GM19452 (cell line): ENCODE measurements around the gene EXOC4.
A peak's percentile ranks its signal among the peaks of the same experiment; 100 is the strongest.
"Not testable (repeated sequence)": the region's sequence is repeated elsewhere in the genome, so short reads cannot be mapped to it uniquely, and the experiment has no call there.

ENCODE experiments used
- ATAC-seq: cut with Tn5 transposase; IDR thresholded peaks from one replicate; pipeline ENCODE4 v1.9.1; 2021; ENCODE audit not compliant: unreplicated experiment

The EXOC4 gene

DNA sequence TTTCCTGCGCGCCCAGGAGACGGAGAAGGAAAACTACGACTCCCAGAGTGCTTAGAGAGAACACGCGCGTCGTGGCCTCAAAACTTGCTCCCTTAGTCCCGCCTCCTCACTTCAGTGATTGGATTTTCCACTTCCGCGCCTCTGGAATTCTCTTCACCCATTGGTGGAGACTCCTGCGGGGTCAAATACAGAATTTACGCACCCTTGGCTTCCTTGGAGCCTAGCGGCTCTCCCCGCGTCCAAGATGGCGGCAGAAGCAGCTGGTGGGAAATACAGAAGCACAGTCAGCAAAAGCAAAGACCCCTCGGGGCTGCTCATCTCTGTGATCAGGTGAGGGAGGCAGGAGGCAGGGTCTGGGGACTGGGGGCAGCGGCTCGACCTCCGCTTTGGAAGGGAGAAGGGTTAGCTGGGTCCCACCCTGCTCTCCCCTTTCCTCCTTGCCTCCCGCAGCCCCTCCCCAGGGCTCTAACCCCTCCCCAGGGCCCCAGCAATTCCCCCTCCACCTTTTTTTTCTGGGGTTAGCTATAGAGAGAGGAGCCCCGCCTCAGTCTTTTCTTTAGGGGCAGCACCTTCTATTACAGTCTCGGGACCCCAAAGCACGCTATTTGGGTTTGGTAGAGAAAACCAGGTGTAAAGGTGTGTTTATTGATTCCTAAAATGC, at the start of gene EXOC4:
Gene EXOC4 (plus strand): TSS at position 221 of the 661 bp plus-strand sequence.
- peak; percentile 97 for ATAC-seq

GRCh38 chr7:133203490-133203889, 49.4 kb upstream of the EXOC4 start:
- ATAC-seq = no peak

DNA sequence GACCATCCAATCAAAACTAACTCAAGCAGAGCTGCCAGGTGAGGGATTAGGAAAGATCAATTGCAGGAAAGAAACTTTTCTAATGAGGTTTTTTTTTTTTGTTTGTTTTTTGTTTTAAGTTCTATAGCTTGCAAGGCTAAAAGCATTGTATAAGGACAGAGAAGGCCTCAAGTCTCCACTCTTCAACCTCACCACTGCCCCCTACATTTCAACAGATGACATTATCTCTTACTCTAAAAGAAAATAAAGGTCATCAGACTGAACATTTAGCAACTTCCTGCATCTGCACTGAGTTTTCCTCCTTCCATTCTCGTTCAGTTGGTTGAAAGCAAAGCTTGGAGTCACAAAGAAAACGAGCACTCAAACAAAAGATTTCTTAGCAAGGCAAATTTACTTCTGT, 45.2 kb upstream of the EXOC4 start:
- no peak for ATAC-seq

GRCh38 chr7:133210817-133211216, 42.1 kb upstream of the EXOC4 start:
- ATAC-seq = not testable (repeated sequence)

DNA sequence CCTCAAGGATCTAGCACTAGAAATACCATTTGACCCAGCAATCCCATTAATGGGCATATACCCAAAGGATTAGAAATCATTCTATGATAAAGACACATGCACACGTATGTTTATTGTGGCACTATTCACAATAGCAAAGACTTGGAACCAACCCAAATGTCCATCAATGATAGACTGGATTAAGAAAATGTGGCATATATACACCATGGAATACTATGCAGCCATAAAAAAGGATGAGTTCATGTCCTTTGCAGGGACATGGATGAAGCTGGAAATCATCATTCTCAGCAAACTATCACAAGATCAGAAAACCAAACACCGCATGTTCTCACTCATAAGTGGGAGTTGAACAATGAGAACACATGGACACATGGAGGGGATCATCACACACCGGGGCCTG, 39.1 kb upstream of the EXOC4 start:
- not testable (repeated sequence) for ATAC-seq

DNA sequence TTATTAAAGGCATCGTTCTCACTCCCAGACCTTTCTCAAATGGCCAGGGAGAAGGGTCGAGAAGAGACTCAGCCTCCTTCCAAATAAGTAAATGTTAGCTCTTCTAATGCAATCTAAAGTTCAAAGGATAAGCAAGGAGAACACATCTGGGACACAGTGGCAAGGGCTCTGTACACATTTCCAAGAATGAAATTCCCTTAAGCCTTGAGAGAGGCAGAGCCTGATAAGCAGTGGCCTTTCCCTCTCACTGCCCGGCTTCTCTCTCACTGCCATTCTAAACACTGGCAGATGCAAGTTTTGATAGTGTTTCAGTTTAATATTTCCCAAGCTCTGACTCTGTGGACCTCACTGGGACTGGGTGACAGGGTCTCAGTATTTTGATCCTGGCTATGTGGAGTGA, 35.1 kb upstream of the EXOC4 start:
- ATAC-seq = no peak

- no peak for ATAC-seq
Measured at GRCh38 chr7:133230591-133231194, 22.2 kb upstream of the EXOC4 start.

DNA sequence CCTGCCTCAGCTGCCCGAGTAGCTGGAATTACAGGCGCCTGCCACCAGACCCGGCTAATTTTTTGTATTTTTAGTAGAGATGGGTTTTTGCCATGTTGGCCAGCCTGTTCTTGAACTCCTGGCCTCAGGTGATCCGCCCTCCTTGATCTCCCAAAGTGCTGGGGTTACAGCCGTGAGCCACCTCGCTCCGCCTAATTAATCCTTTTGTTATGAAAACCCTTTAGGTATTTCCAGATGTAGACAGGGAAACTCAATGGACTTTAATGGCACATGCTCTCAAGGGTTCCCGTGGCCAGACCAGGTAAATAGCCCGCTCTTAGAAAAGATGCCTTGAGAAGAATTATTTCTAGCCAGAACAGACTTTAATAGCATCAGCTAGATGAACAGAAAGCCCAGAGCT, 19.7 kb upstream of the EXOC4 start:
- no peak for ATAC-seq

DNA sequence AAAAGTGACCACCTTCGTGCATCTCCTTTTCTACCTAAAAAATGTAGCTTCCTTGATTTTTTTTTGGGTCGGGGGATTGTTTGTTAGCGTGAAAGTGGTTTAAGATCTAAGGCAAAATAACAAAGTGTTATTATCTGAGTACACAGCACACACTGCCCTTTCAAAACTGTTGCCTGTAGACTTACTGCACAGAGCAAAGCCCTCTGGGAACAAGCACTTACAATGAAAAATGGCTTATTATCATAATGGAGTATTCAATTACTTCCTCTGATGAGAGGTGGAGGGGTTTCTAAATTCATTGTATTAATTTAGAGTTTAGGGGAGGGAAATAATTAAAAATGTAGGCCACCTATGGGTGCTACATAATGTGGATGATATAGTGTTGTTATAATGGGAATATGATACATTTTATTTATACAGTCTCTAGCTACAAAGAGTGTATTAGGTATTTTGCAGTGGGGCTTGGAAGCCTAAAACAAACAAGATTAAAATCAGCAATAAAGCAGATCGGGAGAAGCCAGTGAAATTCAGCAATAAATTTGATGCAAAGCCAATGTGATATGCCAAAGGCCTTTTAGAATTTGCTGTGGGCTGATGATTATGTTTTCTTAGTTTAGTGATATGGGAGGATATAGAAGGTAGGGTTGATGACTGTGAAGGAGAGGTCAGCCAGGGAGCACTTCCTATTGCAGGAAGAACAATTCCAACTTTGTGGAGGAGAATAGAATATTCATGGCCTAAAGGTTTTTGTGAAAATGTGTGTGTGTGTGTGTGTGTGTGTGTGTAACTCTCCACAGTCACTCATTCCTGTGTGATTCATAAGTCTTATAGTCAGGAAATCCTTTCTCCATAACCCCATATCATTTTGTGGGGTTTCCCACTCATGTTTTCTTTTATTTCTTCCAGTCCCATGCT, 17.7 kb upstream of the EXOC4 start:
- no peak for ATAC-seq

DNA sequence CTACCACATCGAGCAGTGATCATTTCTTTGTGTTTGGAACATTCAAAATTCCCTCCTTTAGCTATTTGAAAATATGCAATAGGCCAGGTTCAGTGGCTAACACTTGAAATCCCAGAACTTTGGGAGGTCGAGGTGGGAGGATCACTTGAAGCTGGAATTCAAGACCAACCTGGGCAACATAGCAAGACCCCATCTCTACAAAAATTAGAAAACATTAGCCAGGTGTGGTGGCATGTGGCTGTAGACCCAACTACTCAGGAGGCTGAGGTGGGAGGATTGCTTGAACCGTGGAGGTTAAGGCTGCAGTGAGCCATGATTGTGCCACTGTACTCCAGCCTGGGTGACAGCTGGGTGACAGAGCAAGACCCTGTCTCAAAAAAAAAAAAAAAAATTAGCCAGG, 15.3 kb upstream of the EXOC4 start:
- no peak for ATAC-seq

DNA sequence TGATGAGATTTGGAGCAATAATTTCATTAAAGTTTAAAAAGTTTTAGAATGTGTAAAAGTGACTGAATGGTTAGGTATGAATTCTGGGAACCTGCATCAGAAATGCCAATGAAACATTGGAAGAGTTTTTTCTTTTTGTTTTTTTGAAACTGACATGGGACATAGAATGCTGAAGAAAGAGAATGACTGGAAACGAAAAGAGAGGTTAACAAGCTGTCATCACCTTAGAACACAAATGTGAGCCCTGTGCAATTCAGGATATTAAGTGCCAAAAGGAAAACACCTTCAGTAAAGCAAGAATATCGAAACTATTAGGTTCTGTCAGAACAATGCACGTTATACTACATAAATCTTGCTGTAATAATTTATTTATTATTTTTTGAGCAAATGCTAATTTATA, 12.6 kb upstream of the EXOC4 start:
- ATAC-seq = no peak

GRCh38 chr7:133246558-133246957, 6.3 kb upstream of the EXOC4 start:
- no peak for ATAC-seq

DNA sequence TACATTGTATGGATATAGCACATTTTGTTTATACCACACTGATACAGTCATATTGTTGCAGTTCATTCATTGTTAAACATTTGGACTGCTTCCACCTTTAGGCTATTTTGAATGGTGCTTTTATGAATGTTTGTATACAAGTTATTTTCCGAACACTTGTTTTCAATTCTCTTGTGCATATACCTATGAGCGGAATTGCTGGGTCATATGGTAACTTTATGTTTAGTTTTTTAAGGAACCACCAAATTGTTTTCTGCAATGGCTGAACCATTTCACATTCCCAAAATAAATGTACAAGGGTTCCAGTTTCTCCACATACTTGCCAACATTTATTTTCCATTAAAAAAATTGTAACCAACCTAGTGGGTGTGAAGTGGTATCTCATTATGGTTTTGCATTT, 4.0 kb upstream of the EXOC4 start:
- no peak for ATAC-seq

DNA sequence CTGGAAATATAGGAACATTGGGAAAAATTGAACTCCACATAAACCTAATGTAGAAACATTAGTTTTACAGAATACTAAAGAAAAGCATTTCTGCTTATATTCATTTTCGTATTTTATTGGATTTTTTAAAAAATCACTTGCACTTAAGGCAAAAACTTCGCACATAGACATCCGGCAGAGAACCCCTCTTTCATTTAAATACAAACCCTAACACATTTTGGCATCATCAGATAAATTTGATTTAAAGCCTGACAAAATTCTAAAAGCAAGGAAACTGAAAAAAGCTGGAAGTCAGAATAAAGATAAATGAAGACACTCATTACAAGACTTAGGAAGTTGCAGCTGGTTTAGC, 396 bp upstream of the EXOC4 start:
- no peak for ATAC-seq

DNA sequence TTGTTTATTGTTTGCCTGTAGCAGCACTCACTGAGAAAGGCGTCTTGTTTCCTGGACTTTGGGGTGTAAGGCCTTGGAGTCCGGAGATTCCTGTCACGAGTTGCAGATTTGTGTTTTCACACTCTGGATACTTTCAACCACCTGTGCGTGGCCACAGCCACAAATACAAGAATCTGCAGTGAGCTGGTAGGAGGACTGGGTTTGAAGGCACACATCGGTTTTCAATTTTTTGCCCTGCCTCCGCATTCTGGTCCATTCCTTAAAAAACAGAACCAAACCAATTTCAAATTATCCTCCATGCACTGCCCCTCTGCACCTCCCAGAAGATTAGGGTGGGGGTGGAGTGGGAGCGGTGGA, 619 bp downstream of the EXOC4 start:
- no peak for ATAC-seq

DNA sequence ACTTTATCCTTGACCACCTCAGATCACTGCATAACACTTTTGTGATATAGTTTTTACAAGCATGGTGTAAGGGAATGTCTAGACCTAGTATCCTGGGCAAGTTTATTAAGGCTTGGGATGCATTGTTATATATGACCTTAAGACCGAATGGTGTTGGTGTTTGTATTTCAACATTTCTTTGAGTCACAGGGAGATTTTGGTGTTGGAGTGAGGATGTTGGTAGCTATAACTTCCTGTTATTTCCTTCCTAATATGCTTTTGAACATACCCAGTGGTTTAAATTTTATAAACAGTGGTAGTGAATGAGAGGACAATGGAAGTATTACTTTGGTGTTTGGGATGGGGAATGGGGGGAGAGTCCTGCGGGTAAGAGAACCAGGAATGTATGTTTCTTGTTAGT, 2.6 kb downstream of the EXOC4 start:
- no peak for ATAC-seq

- no peak for ATAC-seq
Measured at GRCh38 chr7:133258174-133258573, 5.3 kb downstream of the EXOC4 start.

DNA sequence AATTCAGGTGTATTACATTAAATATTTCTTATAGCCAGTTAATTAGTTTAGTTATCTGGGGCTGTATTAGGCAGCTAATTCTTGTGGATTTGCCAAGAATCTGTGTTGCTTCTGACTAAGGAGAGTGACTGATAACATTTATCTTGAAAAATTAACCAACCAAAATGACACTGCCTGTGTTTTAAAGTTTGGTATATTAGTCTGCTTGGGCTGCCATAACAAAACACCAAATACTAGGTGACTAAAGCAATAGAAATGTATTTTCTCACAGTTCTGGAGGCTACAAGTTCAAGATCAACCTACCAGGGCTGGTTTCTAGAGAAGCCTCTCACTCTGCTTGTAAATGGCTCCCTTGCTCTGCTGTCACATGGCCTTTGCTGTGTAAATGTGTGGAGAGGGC, 12.9 kb downstream of the EXOC4 start:
- no peak for ATAC-seq

GRCh38 chr7:133268355-133268754, 15.5 kb downstream of the EXOC4 start:
- no peak for ATAC-seq

- no peak for ATAC-seq
Measured at GRCh38 chr7:133272336-133272735, 19.5 kb downstream of the EXOC4 start.

- ATAC-seq = no peak
Measured at GRCh38 chr7:133273227-133273626, 20.3 kb downstream of the EXOC4 start.

DNA sequence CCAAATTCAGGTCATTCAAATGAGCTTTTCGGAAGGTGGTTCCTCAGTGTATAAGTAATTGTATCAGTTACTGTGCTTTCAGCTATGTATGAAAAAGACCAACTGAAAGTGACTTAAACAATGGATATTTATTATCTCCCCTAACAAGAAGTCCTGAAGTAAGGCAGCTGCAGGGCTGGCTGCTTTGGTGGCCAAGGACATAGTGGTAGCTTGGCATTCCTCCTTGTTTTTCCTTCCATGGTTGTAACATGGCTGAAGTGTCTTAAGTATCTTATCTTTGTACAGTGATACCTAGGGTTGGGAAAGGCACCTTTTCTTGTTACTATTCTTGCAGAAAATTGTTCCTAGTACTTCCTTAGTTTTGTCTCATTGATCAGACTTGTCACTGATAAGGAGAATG, 21.4 kb downstream of the EXOC4 start:
- no peak for ATAC-seq
